Effector memory CD4-positive, alpha-beta T cell (primary cell): ENCODE results near the gene EXOC4.

Source experiments
- DNase-seq, 3 donors: peaks; one replicate each; pipeline ENCODE4 v3.0.0-alpha.2; 2020
- H3K27ac ChIP-seq: 2 replicates; pipeline ENCODE4 v1.7.0; 2013; ENCODE audit warnings: mild to moderate bottlenecking, low read length, moderate library complexity; ENCODE audit not compliant: insufficient read depth, poor library complexity, severe bottlenecking
- H3K27me3 ChIP-seq: replicated peaks from 2 replicates; pipeline ENCODE4 v1.7.0; 2013; ENCODE audit warnings: mild to moderate bottlenecking, low read length; ENCODE audit not compliant: insufficient read depth, control insufficient read depth, poor library complexity, severe bottlenecking
- H3K36me3 ChIP-seq: 2 replicates; pipeline ENCODE4 v1.7.0; 2013; ENCODE audit warnings: mild to moderate bottlenecking, low read length, moderate library complexity; ENCODE audit not compliant: control insufficient read depth, insufficient read depth
- H3K4me1 ChIP-seq: 2 replicates; pipeline ENCODE4 v1.7.0; 2013; ENCODE audit warnings: low read length, mild to moderate bottlenecking; ENCODE audit not compliant: control insufficient read depth, insufficient read depth, poor library complexity, severe bottlenecking
- H3K4me3 ChIP-seq: 2 replicates; pipeline ENCODE4 v1.7.0; 2013; ENCODE audit warnings: low read length, low read depth, mild to moderate bottlenecking; ENCODE audit not compliant: insufficient read depth, poor library complexity, severe bottlenecking
- H3K9me3 ChIP-seq: 2 replicates; pipeline ENCODE4 v1.7.0; 2013; ENCODE audit warnings: mild to moderate bottlenecking, low read length, moderate library complexity; ENCODE audit not compliant: control insufficient read depth

EXOC4 gene

DNA sequence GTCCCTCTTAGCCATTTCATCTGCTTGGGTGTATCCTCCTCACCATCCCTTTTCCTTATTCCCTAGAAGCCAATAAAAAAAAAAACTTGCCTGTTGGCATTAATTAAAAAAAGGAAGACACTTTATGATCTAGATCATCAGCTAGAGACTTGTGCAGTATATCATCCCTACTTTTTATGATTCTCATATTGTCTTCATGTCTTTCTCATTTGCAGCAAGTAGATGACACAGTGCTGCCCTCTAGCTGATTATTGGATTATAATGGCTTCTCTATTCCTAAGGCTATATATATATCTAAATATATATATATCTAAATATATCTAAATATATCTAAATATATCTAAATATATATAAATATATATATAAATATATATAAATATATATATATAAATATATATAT lies 601.9 kb downstream of the EXOC4 start:
- H3K9me3 ChIP-seq, result no peaks in the 10 kb centered on the region
- DNase-seq, result no peak

DNA sequence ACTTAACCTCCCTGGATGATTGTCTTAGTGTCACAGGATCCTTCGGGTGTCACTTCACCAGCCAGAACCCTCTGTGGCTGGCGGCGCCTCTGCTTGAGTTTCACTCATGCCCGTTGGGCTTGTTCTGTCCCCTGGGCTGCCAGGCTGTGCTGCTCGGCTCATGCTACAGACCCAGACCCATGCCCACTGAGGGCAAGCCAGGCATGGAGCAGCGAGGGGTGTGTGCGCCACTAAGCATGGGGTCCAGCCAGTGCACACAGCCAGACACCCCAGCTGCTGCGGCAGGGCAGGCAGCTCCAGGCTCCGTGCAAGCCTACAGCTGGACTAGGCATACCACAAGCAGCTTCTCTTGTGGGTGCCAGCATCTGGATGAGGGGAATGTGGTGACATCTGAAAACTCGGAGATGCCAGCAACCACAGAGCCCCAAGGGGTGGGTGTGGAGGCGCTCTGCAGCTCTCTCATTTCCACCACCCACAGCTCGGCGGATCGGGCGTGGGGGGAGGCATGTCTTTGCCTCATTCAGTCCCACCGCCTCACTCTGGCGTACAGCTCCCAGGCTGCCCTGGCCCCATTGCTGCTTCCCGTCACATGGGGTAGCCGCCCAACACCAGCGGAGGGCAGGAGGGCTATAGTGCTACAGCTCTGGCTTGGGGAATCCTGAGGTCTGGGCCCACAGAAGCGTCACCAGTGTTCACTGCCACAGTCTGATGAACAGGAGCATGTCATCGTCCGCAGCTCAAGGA lies 604.7 kb downstream of the EXOC4 start:
- no peaks in the 10 kb centered on the region for H3K4me1 ChIP-seq
- H3K4me3 ChIP-seq, result no peak overlapping the region
- no peaks in the 10 kb centered on the region for H3K9me3 ChIP-seq
- no peaks in the 10 kb centered on the region for H3K27me3 ChIP-seq
- no peak overlapping the region for H3K27ac ChIP-seq
- no peaks in the 10 kb centered on the region for H3K36me3 ChIP-seq
- DNase-seq, result no peak

More for the DNA sequence above, 601.9 kb downstream of the EXOC4 start:
- no peaks in the 10 kb centered on the region for H3K4me1 ChIP-seq
- no peaks in the 10 kb centered on the region for H3K36me3 ChIP-seq
- no peak overlapping the region for H3K4me3 ChIP-seq
- no peak overlapping the region for H3K27ac ChIP-seq
- no peaks in the 10 kb centered on the region for H3K27me3 ChIP-seq

DNA sequence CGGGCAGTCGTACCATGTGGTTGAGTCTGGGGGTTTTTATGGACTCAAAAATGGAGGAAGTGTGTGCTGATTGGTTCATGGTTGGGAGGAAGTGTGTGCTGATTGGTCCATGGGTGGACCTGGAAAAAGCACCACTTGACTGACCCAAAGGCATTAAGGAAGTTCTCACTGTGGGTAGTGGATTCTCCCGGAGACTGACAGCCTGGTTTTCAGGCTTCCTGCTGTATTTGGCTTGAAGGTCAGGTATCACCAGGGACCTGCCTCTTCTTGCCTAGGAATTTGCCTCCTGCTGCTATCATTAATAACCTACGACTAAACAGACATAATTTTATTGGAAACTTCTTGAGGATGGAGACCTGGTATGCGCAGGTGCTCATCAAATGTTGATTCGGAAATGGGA lies 605.4 kb downstream of the EXOC4 start:
- DNase-seq, result no peak
- Histone ChIP-seq H3K9me3 (no peaks in the 10 kb centered on the region), H3K27ac (no peak overlapping the region), H3K36me3 (no peaks in the 10 kb centered on the region), H3K4me3 (no peak overlapping the region), H3K27me3 (no peaks in the 10 kb centered on the region), H3K4me1 (no peaks in the 10 kb centered on the region)

DNA sequence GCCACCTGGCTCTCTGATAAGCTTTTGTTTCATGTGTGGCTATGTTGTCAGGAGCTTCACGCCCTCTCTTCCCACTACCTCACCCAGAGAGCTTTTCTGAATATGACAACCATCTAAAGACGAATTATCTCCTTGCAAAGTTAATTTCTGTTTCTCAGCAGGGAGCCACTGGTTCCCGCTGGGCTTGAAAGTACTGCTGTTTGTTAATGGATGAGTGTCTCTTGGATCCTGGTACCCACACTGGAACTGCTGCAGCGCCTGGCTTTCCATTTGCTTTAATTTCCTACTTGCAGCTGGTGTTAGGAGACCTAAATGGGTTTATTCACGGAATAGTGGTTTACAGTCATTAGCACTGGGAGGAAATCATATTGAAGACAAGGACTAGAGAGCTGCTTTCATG lies 606.4 kb downstream of the EXOC4 start:
- H3K27me3 ChIP-seq, result no peaks in the 10 kb centered on the region
- no peak for DNase-seq
- H3K4me1 ChIP-seq, result no peaks in the 10 kb centered on the region
- no peaks in the 10 kb centered on the region for H3K9me3 ChIP-seq
- no peak overlapping the region for H3K27ac ChIP-seq
- H3K36me3 ChIP-seq, result no peaks in the 10 kb centered on the region
- no peak overlapping the region for H3K4me3 ChIP-seq

DNA sequence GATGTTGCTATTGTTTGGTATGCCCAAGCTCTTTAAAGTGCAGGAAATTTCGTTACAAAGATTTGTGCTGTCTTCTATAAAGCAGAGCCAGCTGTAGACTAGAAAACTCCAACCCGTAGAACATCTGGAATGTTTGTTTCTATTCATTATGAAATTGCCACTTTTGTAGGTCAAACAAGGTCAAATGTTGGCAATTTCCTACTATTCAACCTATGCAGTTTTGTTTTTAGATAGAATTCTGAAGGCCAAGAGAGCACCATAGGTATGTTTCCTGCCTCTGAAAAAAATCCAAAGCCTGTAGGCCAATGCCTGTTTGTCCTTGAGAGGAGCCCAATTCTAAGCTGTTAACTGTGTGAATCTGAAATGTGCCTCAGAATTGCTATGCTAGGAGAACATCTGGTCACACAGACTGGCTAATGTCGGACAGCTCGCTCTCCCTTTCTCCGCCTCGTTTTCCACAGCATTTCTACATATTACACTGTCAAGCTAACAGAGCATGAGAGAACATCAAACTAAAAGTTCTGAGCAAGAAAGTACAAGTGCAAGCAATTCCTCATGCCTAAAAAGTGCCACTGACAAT lies 607.1 kb downstream of the EXOC4 start:
- DNase-seq, result no peak
- Histone ChIP-seq H3K27me3 (no peaks in the 10 kb centered on the region), H3K36me3 (no peaks in the 10 kb centered on the region), H3K9me3 (no peaks in the 10 kb centered on the region), H3K27ac (no peak overlapping the region), H3K4me1 (no peaks in the 10 kb centered on the region), H3K4me3 (no peak overlapping the region)

DNA sequence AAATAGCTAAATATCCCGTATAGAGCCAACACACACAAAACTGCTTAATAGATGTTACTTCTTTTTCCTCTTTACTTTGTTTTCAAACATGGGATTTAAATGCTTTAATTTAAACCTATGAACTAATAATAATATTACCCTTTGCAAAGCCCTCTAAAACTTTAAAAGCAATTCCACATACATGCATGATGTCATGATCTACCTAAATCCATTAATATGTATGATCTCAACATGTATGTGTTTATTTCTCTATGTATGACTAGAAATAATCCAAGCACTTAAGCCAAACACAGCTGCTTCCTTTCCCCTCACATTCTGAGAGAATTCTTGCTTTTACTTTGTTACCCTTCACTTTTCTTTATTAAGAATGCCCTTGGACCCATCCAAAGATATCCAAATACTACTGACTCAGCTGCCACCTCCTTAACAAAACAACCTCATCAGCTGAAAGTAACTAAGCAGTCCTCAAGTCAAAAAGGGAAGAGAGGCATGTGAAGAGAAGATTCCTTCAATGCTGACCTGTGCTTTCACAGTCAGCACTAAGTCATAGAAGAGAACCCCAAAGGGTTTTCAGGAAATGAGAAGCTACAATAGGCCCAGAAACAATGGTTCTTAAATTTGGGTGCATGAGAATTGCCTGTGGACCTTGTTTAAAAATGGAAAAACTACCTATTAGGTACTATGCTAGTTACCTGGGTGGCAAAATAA lies 607.9 kb downstream of the EXOC4 start:
- Histone ChIP-seq H3K4me3 (no peak overlapping the region), H3K36me3 (no peaks in the 10 kb centered on the region), H3K27ac (no peak overlapping the region), H3K27me3 (no peaks in the 10 kb centered on the region), H3K9me3 (no peaks in the 10 kb centered on the region), H3K4me1 (no peaks in the 10 kb centered on the region)
- no peak for DNase-seq

DNA sequence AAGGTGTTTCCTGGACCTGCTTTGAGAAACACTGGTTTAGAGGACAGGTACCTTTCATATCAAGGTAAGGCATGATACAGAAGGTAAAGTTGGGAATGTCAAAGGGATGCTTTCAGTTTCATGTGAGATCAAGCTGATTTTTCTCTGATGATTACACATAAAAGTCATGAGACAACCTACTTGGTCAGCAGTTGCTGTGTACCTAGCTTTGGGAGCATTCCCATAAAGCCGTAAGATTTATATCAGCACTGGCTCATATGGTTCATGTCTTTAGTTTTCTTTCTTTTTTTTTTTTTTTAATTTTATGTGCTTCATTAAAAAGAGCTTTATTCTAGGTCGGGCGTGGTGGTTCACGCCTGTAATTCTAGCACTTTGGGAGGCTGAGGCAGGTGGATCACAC lies 609.0 kb downstream of the EXOC4 start:
- H3K36me3 ChIP-seq, result no peaks in the 10 kb centered on the region
- H3K4me3 ChIP-seq, result no peak overlapping the region
- no peaks in the 10 kb centered on the region for H3K4me1 ChIP-seq
- DNase-seq, result no peak
- no peaks in the 10 kb centered on the region for H3K9me3 ChIP-seq
- H3K27me3 ChIP-seq, result no peaks in the 10 kb centered on the region
- H3K27ac ChIP-seq, result no peak overlapping the region

- no peak overlapping the region for H3K4me3 ChIP-seq
- H3K36me3 ChIP-seq, result no peaks in the 10 kb centered on the region
- H3K27ac ChIP-seq, result no peak overlapping the region
- DNase-seq, result no peak
- no peaks in the 10 kb centered on the region for H3K4me1 ChIP-seq
- H3K27me3 ChIP-seq, result no peaks in the 10 kb centered on the region
- H3K9me3 ChIP-seq, result no peaks in the 10 kb centered on the region
These were observed 610.6 kb downstream of the EXOC4 start for GRCh38 chr7:133863362-133864061.

GRCh38 chr7:133869556-133869955 lies 616.7 kb downstream of the EXOC4 start:
- Histone ChIP-seq H3K4me1 (no peaks in the 10 kb centered on the region), H3K9me3 (no peaks in the 10 kb centered on the region), H3K4me3 (no peak overlapping the region), H3K27me3 (no peaks in the 10 kb centered on the region), H3K36me3 (no peaks in the 10 kb centered on the region), H3K27ac (no peak overlapping the region)
- DNase-seq, result no peak

DNA sequence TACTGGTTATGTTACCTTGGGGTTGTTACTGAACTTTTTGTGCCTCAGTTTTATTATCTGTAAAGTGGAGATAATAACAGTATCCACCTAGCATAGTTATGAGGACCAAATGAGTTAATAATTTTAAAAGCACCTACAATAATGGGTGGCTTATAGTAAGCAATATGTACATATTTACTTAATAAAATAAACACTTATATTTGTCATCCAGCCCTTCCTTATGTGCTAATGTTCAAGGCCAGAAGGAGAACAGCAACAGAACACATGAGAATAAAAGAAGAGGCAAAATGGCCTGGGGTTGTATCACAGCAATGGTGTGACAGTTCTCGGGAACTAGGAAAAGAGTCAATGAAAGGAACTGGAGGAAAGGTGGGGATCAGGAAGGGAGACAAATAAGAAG lies 618.9 kb downstream of the EXOC4 start:
- H3K36me3 ChIP-seq, result no peaks in the 10 kb centered on the region
- H3K4me3 ChIP-seq, result no peak overlapping the region
- no peaks in the 10 kb centered on the region for H3K4me1 ChIP-seq
- H3K9me3 ChIP-seq, result no peaks in the 10 kb centered on the region
- H3K27ac ChIP-seq, result no peak overlapping the region
- no peaks in the 10 kb centered on the region for H3K27me3 ChIP-seq
- DNase-seq, result no peak
